ENCODE results near the gene CRIP2.

DNA sequence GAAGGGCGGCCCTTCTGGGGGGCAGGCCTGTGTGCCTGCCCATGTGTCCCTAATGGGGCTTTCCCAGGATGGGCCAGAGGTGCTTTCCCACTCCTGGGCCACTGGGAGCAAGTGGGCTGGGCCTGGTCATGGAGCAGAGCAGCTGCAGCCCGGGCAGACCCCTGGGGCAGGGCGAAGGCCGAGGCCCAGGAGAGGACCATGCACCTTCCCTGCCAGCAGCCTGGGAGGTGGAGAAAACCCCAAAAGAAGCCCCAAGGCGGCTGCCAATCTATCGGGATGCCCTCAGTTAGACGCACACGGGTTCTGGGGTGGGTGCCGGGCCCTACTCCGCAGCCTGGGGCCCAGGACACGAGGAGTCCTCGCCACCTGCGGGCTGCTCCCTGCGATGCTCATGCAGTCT, 16.1 kb upstream of the CRIP2 start:
- TF ChIP-seq EZH2 (IDR thresholded peaks at IDR 0.05): no peak
- TF ChIP-seq FOXP2 (optimal IDR thresholded peaks at IDR 0.05; ENCODE audit: control extremely low read depth, extremely low read length, insufficient read depth): no peak
- TF ChIP-seq POLR2AphosphoS5 (IDR thresholded peaks at IDR 0.05; ENCODE audit: borderline replicate concordance, low read depth, low read length): no peak
